Karpas-422 (cell line): Measurements from ENCODE around the gene UPK1B. TPM values are rescaled to one million over a fixed set of nuclear protein-coding genes. Genes with fewer than 3 reads are reported as not detected.
A peak's percentile ranks its signal among the peaks of the same experiment; 100 is the strongest.

Source experiments
- DNase-seq: peaks from one replicate; pipeline ENCODE4 v3.0.0-alpha.2; 2015
- H2AFZ ChIP-seq: fragments of 200-600 bp; sonication (generic); 2 replicates; pipeline ENCODE4 v1.6.1; 2014; ENCODE audit warnings: antibody characterized with exemption, low read length, mixed read lengths
- H3K27ac ChIP-seq: fragments of 200-600 bp; sonication (generic); 2 replicates; pipeline ENCODE4 v1.5.1; 2014; ENCODE audit warnings: mild to moderate bottlenecking, low read length, moderate library complexity
- H3K27me3 ChIP-seq: fragments of 200-600 bp; sonication (generic); 2 replicates; pipeline ENCODE4 v1.6.1; 2014; ENCODE audit warnings: low read length, mixed read lengths
- H3K36me3 ChIP-seq: fragments of 200-600 bp; sonication (generic); 2 replicates; pipeline ENCODE4 v1.6.1; 2014; ENCODE audit warnings: low read length, mixed read lengths; ENCODE audit not compliant: insufficient read depth
- H3K4me1 ChIP-seq: fragments of 200-600 bp; sonication (generic); 2 replicates; pipeline ENCODE4 v1.6.1; 2014; ENCODE audit warnings: mild to moderate bottlenecking, low read length, mixed read lengths
- H3K4me2 ChIP-seq: fragments of 200-600 bp; sonication (generic); 2 replicates; pipeline ENCODE4 v1.6.1; 2014; ENCODE audit warnings: low read length, low read depth, mild to moderate bottlenecking; ENCODE audit not compliant: poor library complexity, severe bottlenecking
- H3K4me3 ChIP-seq: fragments of 200-600 bp; sonication (generic); 2 replicates; pipeline ENCODE4 v1.5.1; 2014; ENCODE audit warnings: mild to moderate bottlenecking, antibody characterized with exemption, low read length, mixed read lengths
- H3K79me2 ChIP-seq: fragments of 200-600 bp; sonication (generic); 2 replicates; pipeline ENCODE4 v1.6.1; 2014; ENCODE audit warnings: mild to moderate bottlenecking, low read length, mixed read lengths
- H3K9ac ChIP-seq: fragments of 200-600 bp; sonication (generic); 2 replicates; pipeline ENCODE4 v1.6.0; 2014; ENCODE audit warnings: low read length
- H3K9me2 ChIP-seq: fragments of 200-600 bp; sonication (generic), shearing (Covaris generic); replicated peaks from 2 replicates; pipeline ENCODE4 v1.6.0; 2014; ENCODE audit warnings: mild to moderate bottlenecking, low read length, moderate library complexity; ENCODE audit not compliant: insufficient read depth
- H3K9me3 ChIP-seq: fragments of 300-700, 200-600 bp; sonication (generic); 2 replicates; pipeline ENCODE4 v1.6.1; 2014; ENCODE audit warnings: low read length, mixed read lengths
- H4K20me1 ChIP-seq: fragments of 200-600 bp; sonication (generic); 2 replicates; pipeline ENCODE4 v1.6.1; 2014; ENCODE audit warnings: mild to moderate bottlenecking, antibody characterized with exemption, low read length, low read depth; ENCODE audit not compliant: insufficient read depth
- total RNA-seq: library from RNA; depleted of rRNA; stranded (reverse); fragments of >200 nt; shearing (Covaris generic); gene quantifications from 2 replicates; pipeline ENCODE4 v1.2.3, GENCODE V29; 2014; ENCODE audit warnings: low replicate concordance

Gene UPK1B
- total RNA-seq, 1 experiment from 2014 or later, result not detected

GRCh38 chr3:119230745-119231144 is 57.3 kb downstream of the UPK1B start:
- H2AFZ ChIP-seq, result no peak overlapping the region
- H4K20me1 ChIP-seq, result no peaks in the 10 kb centered on the region
- H3K36me3 ChIP-seq, result peaks cover 42% of the 10 kb centered on the region
- no peaks in the 10 kb centered on the region for H3K9me2 ChIP-seq
- no peaks in the 10 kb centered on the region for H3K9me3 ChIP-seq
- H3K4me2 ChIP-seq, result no peak overlapping the region
- H3K4me3 ChIP-seq, result no peak overlapping the region
- H3K9ac ChIP-seq, result no peak overlapping the region
- no peaks in the 10 kb centered on the region for H3K27me3 ChIP-seq
- H3K27ac ChIP-seq, result no peak overlapping the region
- no peaks in the 10 kb centered on the region for H3K4me1 ChIP-seq
- DNase-seq, result no peak
- peaks cover 10% of the 10 kb centered on the region; the same call in 1 of the 2 replicates for H3K79me2 ChIP-seq

GRCh38 chr3:119234610-119235009 is 61.2 kb downstream of the UPK1B start:
- H3K9ac ChIP-seq, result no peak overlapping the region
- no peaks in the 10 kb centered on the region for H3K9me2 ChIP-seq
- peaks cover 36% of the 10 kb centered on the region for H3K36me3 ChIP-seq
- H3K27ac ChIP-seq, result no peak overlapping the region
- no peak overlapping the region for H3K4me2 ChIP-seq
- no peak for DNase-seq
- peaks cover 42% of the 10 kb centered on the region for H3K79me2 ChIP-seq
- no peaks in the 10 kb centered on the region for H3K9me3 ChIP-seq
- no peak overlapping the region for H2AFZ ChIP-seq
- peaks cover 12% of the 10 kb centered on the region for H3K4me1 ChIP-seq
- H4K20me1 ChIP-seq, result no peaks in the 10 kb centered on the region
- no peak overlapping the region for H3K4me3 ChIP-seq
- H3K27me3 ChIP-seq, result no peaks in the 10 kb centered on the region

- Histone ChIP-seq H3K79me2 (peaks cover 47% of the 10 kb centered on the region), H4K20me1 (no peaks in the 10 kb centered on the region), H3K27ac (no peak overlapping the region), H3K4me1 (peaks cover 13% of the 10 kb centered on the region), H3K36me3 (peaks cover 31% of the 10 kb centered on the region; the same call in 1 of the 2 replicates), H3K9me3 (no peaks in the 10 kb centered on the region), H3K4me2 (no peak overlapping the region), H3K27me3 (no peaks in the 10 kb centered on the region), H2AFZ (no peak overlapping the region), H3K9me2 (no peaks in the 10 kb centered on the region), H3K9ac (no peak overlapping the region), H3K4me3 (no peak overlapping the region)
- no peak for DNase-seq
Measured at GRCh38 chr3:119235151-119235550, 61.8 kb downstream of the UPK1B start.

GRCh38 chr3:119236756-119237155 is 63.4 kb downstream of the UPK1B start:
- Histone ChIP-seq H3K9me3 (no peaks in the 10 kb centered on the region), H3K4me3 (no peak overlapping the region), H2AFZ (no peak overlapping the region), H3K9ac (no peak overlapping the region), H3K4me2 (no peak overlapping the region), H3K27me3 (no peaks in the 10 kb centered on the region), H3K9me2 (no peaks in the 10 kb centered on the region), H3K27ac (no peak overlapping the region), H4K20me1 (no peaks in the 10 kb centered on the region), H3K4me1 (peaks cover 20% of the 10 kb centered on the region), H3K36me3 (peaks cover 23% of the 10 kb centered on the region; the same call in 1 of the 2 replicates), H3K79me2 (peaks cover 51% of the 10 kb centered on the region)
- DNase-seq, result no peak

- Histone ChIP-seq H3K4me3 (no peak overlapping the region), H4K20me1 (no peaks in the 10 kb centered on the region), H2AFZ (no peak overlapping the region), H3K27me3 (no peaks in the 10 kb centered on the region), H3K4me2 (no peak overlapping the region), H3K79me2 (peaks cover 47% of the 10 kb centered on the region), H3K27ac (no peak overlapping the region), H3K9me2 (no peaks in the 10 kb centered on the region), H3K4me1 (peaks cover 20% of the 10 kb centered on the region), H3K36me3 (peaks cover 18% of the 10 kb centered on the region; the same call in 1 of the 2 replicates), H3K9me3 (no peaks in the 10 kb centered on the region), H3K9ac (no peak overlapping the region)
- DNase-seq, result no peak
Measured at GRCh38 chr3:119237299-119237698, 63.9 kb downstream of the UPK1B start.

GRCh38 chr3:119238363-119238762 is 65.0 kb downstream of the UPK1B start:
- H3K9me3 ChIP-seq, result no peaks in the 10 kb centered on the region
- H3K9ac ChIP-seq, result no peak overlapping the region
- H3K36me3 ChIP-seq, result peaks cover 11% of the 10 kb centered on the region; the same call in 1 of the 2 replicates
- peaks cover 45% of the 10 kb centered on the region for H3K79me2 ChIP-seq
- no peak for DNase-seq
- H3K4me2 ChIP-seq, result peak overlapping the region; percentile 99
- no peaks in the 10 kb centered on the region for H4K20me1 ChIP-seq
- H2AFZ ChIP-seq, result no peak overlapping the region
- no peak overlapping the region for H3K27ac ChIP-seq
- H3K27me3 ChIP-seq, result no peaks in the 10 kb centered on the region
- H3K4me1 ChIP-seq, result peaks cover 20% of the 10 kb centered on the region
- H3K9me2 ChIP-seq, result no peaks in the 10 kb centered on the region
- H3K4me3 ChIP-seq, result 0 out of 2 replicates have a peak overlapping the region, but pooled peaks have one; percentile 35

- peaks cover 45% of the 10 kb centered on the region for H3K79me2 ChIP-seq
- H3K9ac ChIP-seq, result peak overlapping the region; percentile 88
- no peaks in the 10 kb centered on the region for H3K27me3 ChIP-seq
- peak overlapping the region; percentile 44 for H3K27ac ChIP-seq
- no peaks in the 10 kb centered on the region for H4K20me1 ChIP-seq
- H3K36me3 ChIP-seq, result peaks cover 10% of the 10 kb centered on the region; the same call in 1 of the 2 replicates
- no peaks in the 10 kb centered on the region for H3K9me3 ChIP-seq
- no peaks in the 10 kb centered on the region for H3K9me2 ChIP-seq
- peak overlapping the region; percentile 96 for H3K4me3 ChIP-seq
- peak; percentile 59 for DNase-seq
- peak overlapping the region; percentile 99 for H3K4me2 ChIP-seq
- peak overlapping the region; percentile 48; the same call in 1 of the 2 replicates for H2AFZ ChIP-seq
- H3K4me1 ChIP-seq, result peaks cover 20% of the 10 kb centered on the region
Measured at GRCh38 chr3:119239206-119239820, 65.9 kb downstream of the UPK1B start.

GRCh38 chr3:119240101-119240590 is 66.7 kb downstream of the UPK1B start:
- H3K27ac ChIP-seq, result peak overlapping the region; percentile 44
- H2AFZ ChIP-seq, result peak overlapping the region; percentile 48
- no peaks in the 10 kb centered on the region for H3K9me2 ChIP-seq
- no peak for DNase-seq
- H3K4me3 ChIP-seq, result peak overlapping the region; percentile 96
- peaks cover 4% of the 10 kb centered on the region; the same call in 1 of the 2 replicates for H3K36me3 ChIP-seq
- no peaks in the 10 kb centered on the region for H4K20me1 ChIP-seq
- H3K4me1 ChIP-seq, result peaks cover 20% of the 10 kb centered on the region
- peak overlapping the region; percentile 99 for H3K4me2 ChIP-seq
- no peaks in the 10 kb centered on the region for H3K9me3 ChIP-seq
- peaks cover 41% of the 10 kb centered on the region for H3K79me2 ChIP-seq
- H3K27me3 ChIP-seq, result no peaks in the 10 kb centered on the region
- peak overlapping the region; percentile 88 for H3K9ac ChIP-seq
